LHCN-M2 (cell line): ENCODE measurements around the gene GALNT2. TPM values are rescaled to one million over a fixed set of nuclear protein-coding genes. Genes with fewer than 3 reads are reported as not detected.

ENCODE experiments used
- DNase-seq: peaks from one replicate; pipeline ENCODE4 v3.0.0-alpha.2; 2012; ENCODE audit warnings: low read depth
- total RNA-seq: library from RNA; depleted of rRNA; stranded (reverse); fragments of >200 nt; gene quantifications from 2 replicates; pipeline ENCODE4 v1.2.3, GENCODE V29; 2014

GALNT2 gene
- total RNA-seq, 1 experiment from 2014 or later: 81.6 TPM

DNA sequence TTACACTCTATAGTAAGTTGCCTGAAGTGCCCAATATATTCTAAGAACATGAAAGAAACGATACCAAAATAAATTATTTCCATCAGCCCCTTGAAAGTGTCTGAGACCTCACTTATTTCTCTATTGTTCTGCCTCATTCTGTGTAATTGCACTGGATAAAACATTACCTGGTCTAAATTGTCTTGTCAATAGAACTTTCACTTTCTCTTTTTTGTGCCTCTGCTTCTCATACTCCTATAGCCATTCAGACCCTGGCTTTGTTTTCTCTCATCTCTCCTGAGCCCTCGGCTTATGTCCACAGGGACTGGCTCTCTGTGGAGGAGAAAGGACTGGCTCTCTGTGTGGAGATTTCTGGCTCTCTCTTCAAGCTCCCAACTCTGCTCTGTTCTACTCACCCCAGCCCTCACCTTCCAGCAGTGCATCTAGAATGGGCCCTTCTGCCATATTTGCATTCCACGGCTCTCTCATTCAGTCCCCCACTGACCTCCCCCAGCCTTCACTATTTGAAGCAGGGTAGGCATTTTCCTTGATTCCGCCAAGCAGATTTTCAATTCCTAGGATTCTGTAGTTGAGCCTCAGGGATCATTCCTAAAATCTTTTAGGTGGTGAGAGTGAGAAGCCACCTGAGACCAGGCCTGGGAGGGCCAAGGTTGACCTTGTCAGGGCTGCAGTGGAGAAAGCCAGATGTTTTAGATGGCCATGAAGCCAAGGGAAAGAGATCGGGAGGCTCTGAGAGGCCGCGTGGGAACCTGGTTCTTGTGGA is 15.9 kb upstream of the GALNT2 start:
- no peak for DNase-seq

- no peak for DNase-seq
Observed at GRCh38 chr1:230052018-230052417, 15.0 kb upstream of the GALNT2 start.

- DNase-seq: no peak
Observed at GRCh38 chr1:230052665-230053064, 14.4 kb upstream of the GALNT2 start.

- no peak for DNase-seq
Observed at GRCh38 chr1:230054092-230054749, 12.8 kb upstream of the GALNT2 start.

DNA sequence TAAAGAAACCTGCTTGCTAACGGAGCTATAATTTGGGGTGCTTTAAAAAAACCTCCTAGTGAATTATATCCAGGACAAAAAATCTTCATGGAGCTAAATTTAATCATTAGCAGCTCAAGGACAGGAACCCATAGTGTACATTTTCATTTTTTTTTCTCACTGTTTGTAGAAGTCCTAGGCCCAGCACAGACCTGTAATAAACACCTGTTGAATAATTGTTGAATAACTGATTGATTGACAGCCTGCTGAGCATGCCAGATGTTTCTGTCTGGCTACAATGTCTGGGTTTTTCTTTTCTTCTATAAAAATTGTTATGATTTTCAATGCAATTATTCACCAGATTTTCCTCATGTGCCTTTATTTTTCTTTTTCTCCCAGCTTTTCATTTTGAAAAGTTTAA is 10.9 kb upstream of the GALNT2 start:
- no peak for DNase-seq

- no peak for DNase-seq
Observed at GRCh38 chr1:230057100-230057499, 9.9 kb upstream of the GALNT2 start.

DNA sequence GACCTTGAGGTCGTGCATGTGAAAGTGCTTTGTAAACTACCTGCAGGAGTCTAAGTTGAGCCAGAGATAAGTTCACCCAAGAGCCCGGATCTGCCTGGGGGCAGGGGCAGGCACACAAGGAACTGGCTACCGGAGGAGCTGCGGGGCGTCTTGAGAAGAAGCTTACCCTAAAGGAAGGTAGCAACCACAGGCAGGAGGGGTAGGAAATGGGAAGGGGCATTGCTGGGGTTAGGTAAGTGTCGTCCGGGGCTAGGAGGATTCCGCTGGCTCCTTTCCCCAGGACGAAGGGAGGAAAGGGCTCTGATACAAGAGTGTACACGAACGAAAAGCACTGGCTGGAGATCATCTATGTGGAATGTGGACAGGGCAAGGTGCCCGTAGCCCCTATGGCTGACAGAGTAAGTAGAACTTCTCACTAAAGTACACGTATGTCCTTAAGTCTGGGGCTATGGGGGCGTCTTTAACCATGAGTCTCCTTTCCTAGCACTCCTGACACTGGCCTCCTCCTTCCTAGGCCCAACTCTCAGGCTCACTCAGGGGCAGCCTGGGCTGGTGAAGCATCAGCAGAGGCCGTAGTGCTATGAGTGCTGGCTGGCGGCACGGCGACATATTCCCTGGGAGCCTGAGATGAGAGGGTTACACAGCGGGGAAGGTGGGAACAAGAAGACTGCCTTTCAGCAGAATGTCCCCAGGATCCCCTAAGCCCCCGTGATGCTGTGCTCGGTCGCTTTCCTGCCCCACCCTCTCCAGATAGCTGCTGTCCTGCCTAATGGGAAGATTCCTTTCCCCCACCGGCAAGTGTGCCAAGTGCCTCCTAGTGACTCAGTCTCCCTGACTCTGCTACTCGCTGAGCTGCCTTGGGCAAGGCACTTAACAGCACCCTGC is 9.1 kb upstream of the GALNT2 start:
- DNase-seq: no peak

DNA sequence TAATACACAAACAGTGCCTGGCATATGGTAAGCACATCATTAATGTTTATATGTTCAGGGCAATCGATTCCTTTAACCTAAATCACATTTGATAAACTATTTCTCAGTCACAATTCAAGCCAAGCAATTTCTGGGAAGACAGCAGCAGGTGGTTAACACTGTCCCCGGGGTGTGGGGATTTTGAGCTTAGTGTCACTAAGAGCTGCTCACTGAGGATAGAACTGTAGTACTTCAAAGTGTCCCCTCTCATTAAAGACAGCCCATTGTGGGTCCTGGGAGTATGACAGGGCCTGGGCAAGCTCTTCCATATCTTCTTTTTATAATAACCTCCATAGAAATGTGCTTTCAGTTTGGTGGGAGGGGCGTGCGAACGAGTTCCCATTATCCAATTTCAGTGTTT is 8.4 kb upstream of the GALNT2 start:
- DNase-seq: no peak

DNA sequence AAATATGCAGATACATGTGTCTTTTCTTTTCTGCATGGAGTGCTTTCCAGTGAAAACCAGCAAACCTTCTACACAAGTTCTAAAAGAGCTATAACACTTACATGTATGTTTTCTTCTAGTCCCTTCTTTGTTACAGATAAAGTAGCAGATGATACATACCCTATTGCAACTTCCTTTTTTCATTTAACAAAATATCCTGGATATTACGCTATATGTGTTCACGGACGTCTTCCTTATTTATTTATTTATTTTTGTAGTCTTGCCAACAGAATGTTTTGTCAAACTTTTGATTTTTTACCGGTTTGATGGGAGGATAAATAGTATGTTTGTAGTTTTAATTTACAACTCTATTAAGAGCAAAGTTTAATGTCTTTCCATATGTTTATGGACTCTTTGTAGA is 5.2 kb upstream of the GALNT2 start:
- DNase-seq: no peak

DNA sequence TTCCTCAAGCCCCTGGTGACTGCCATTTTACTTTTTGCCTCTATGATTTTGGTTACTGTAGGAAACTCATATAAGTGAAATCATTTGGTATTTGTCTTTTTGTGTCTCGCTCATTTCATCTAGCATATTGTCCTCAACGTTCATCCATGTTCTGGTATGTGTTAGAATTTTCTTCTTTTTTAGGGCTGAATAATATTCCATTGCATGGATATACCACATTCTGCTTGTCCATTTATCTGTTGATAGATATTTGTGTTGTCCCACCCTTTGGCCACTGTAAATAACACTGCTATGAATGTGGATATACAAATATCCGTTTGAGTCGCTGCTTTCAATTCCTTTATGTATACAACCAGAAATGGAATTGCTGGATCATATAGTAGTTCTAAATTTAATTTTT is 4.5 kb upstream of the GALNT2 start:
- DNase-seq: no peak

GRCh38 chr1:230064283-230064682 is 2.8 kb upstream of the GALNT2 start:
- no peak for DNase-seq

- no peak for DNase-seq
Observed at GRCh38 chr1:230065161-230065560, 1.9 kb upstream of the GALNT2 start.

DNA sequence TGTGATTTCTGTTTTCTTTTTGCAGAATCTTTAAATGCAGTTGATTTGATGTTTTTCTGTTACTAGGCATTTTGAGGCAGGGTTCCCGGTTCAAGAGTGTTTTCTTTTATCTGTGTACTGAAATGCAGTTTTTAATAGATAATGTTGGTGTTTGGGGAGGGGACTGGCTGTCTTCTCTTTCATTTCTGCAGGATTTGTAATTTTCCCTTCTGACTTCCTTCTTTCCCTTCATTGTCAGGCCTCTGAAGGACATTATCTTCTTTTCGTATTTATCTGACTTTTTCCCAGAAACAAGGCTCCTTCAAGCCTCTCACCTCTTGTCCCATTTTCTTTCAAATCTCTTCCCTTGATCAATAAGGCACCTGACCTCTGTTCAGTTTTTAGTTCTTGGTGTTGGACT is 1.5 kb upstream of the GALNT2 start:
- DNase-seq: no peak

DNA sequence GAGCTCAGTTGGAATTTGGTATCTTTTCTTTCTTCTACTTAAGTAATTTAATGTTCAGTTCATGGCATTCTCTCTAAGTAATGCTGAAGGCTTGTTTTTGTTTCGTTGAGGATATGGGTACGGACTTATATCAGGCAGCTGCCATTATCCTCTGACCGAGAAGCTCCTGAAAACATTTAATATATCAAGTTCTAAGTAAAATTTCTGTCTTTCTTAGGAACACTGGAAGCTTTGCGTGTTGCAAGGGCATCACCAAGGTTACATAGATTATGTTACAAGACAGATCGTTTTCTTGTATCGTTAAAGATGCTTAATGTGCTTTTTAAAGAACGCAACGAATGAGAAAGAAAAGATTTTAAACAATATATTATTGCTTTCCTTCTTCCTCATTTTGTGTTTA is 1.0 kb upstream of the GALNT2 start:
- no peak for DNase-seq

DNA sequence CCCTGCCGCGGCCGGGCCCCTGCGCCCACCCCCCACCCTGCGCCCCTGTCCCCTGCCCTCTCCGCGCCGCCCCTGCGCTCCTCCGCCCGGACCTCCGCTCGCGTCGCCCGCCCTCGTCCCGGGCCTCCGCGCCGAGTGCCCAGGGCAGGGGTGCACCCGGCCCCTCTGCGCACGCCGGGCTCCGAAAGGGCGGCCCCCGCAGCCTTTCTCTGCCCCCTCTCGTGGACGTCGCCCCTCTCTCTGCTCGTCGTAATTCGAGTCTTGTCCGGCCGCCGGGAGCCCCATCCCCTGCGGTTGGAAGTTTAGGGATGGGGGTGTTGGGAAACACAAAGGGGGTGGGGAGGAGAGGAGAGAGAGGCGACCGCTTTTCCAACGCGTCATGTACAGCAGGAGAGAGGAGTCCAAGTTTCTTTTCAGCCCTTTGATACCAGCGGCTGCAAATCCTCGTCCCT is 407 bp downstream of the GALNT2 start:
- peak; percentile 33 for DNase-seq

GRCh38 chr1:230067871-230068620 is 1.0 kb downstream of the GALNT2 start:
- DNase-seq: peak; percentile 24

GRCh38 chr1:230068621-230068873 is 1.5 kb downstream of the GALNT2 start:
- no peak for DNase-seq

DNA sequence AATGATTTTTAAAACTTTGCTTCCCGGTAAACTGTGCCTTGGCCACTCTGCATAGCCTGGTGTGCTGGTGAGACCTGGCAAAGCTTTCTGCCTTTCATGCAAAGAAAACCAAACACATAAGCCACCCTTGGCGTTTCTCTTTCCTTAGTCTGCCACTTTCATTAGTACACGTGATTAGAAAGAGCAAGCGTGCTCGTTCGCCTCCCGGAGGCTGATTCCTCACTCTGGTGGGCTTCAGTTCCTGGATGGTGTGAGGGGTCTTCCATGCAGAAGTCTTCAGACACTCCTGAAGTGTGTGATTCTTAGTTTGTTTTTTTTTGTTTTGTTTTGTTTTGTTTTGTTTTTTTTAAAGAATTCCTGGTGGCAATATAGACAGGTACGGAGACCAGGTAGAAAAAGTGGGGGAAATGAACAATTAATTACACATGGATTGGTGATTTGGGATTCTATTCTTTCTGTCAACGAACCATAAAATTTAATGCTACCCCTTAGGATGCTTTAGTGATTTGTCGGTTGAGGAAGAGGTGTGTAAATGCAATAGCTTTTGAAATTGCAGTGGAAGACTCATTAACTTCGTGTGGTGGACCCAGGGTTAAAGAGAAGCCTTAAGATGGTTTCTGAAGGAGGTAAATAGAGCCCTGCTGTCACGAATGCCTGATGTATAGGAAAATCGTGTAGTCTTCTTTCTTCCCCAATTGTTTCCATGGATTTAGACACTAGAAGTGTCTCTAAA is 2.1 kb downstream of the GALNT2 start:
- no peak for DNase-seq

DNA sequence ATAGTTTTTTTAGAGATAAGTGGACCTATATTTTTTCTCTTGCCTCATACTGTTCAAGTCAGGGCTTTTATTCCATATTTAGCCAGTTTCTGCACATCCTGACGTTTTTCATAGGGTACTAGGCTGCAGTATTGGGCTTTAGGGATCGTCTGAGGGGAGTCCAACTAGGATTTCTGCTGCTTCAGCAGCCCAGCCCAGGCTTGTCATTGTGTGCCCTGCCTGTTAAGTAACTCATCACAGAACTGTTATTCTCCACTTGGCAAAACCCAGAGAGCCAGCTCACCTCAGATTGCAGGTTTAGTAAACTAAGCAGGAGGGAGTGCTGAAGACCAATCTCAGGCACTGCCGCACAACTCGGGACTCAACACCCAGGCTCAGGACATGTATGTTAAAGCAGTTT is 2.8 kb downstream of the GALNT2 start:
- no peak for DNase-seq

- DNase-seq: no peak
Observed at GRCh38 chr1:230070321-230071208, 3.5 kb downstream of the GALNT2 start.
